NOMO-1 treated with dmso at 0.1 percent for 144 hours (cell line): ENCODE data around the gene HIBCH.
"Not testable (repeated sequence)": the region's sequence is repeated elsewhere in the genome, so short reads cannot be mapped to it uniquely, and the experiment has no call there.

Experiments used
- DNase-seq: peaks from one replicate; lab custom pipeline; 2025; ENCODE audit not compliant: unreplicated experiment; lab: John Stamatoyannopoulos, UW

Gene HIBCH

GRCh38 chr2:190319555-190320498 lies at the start of gene HIBCH:
HIBCH (minus strand) TSS chr2:190319826; CDS start chr2:190319750, 76 bp downstream.
- peak; percentile 100 for DNase-seq

- DNase-seq, result no peak
Measured at GRCh38 chr2:190367091-190367490, 47.5 kb upstream of the HIBCH start.

DNA sequence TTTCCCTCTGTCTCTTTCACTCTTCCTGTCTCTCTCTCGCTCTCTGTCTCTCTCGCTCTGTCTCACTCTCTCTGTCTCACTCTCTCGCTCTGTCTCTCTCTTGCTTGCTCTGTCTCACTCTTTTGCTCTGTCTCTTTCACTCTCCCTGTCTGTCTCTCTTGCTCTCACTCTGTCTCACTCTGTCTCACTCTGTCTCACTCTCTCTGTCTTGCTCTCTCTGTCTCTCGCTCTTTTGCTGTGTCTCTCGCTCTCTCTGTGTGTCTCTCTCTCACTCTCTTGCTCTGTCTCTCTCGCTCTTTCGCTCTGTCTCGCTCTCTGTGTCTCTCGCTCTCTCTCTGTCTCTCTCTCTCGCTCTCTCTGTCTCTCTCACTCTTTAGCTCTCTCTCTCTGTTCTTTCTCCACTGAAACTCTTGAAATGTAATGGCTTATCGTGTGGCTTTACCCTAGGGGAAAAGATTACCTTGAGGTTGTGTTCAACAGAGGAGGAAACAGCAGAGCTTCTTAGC lies 46.7 kb upstream of the HIBCH start:
- no peak for DNase-seq

- DNase-seq, result no peak
Measured at GRCh38 chr2:190365499-190366204, 46.0 kb upstream of the HIBCH start.

DNA sequence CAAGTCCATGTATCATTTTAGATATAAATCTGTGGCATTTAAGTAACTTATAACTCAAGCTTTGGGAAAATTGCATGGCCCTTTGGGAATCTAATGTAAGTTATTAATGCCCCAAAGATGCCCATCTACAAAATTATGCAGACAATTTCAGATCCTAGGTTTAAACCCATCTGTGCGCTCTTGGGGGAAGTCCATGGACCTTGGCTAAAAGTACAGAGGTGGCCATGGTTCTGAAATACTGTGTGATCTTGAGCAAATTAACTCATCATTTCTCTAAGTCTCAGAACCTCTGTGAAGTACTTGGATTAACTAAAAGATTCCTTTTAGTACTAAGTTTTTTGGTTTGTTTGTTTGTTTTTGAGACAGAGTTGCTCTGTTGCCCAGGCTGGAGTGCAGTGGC lies 43.3 kb upstream of the HIBCH start:
- DNase-seq, result no peak

GRCh38 chr2:190361572-190361971 lies 41.9 kb upstream of the HIBCH start:
- DNase-seq, result no peak

GRCh38 chr2:190360965-190361364 lies 41.3 kb upstream of the HIBCH start:
- DNase-seq, result no peak

- no peak for DNase-seq
Measured at GRCh38 chr2:190360561-190360960, 40.9 kb upstream of the HIBCH start.

DNA sequence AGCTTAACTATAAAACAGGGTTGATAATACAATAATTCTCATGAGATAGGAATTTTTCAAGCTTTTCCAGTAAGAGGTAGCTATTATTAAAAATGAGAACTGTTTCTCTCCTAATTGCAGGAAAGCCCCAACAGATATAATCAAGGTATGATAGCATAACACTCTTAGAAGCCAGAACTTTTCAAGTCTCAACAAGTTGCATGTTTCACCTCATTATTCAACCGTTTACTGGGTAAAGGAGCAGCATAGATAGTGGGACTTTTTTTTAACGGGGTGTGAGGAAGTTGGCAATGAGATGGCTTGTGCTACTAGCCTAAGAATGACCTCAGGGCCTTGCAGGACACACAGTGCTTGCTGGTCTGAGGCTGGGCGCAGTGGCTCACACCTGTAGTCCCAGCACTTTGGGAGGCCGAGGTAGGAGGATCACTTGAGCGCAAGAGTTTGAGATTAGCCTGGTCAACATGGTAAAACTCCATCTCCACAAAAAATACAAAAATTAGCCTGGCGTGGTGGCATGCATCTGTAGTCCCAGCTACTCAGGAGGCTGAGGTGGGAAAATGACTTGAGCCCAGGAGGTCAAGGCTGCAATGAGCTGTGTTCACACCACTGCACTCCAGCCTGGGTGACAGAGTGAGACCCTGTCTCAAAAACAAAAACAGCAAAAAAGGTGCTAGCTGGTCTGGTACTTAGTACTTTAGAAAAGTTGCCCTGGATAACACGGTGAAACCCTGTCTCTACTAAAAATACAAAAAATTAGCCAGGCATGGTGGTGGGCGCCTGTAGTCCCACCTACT lies 39.2 kb upstream of the HIBCH start:
- not testable (repeated sequence) for DNase-seq

DNA sequence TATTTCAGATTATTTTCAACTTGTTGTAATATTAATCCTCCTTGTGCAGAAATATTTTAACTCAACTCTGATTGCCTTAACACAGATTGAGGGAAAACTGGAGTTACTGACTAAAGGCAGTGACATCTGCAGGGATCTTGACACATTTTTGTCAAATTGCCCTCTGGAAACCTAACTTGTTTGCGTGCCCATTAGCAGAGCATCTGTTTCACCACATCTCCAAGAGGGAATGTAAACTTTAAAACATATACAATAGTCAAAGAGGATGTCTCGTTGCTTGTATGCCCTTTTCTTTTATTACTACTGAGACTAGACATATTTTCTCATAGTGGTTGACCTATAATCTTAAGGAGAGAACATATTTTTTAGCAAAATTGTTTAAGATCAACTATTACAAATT lies 38.0 kb upstream of the HIBCH start:
- no peak for DNase-seq

GRCh38 chr2:190355968-190356644 lies 36.5 kb upstream of the HIBCH start:
- peak; percentile 22 for DNase-seq

- DNase-seq, result no peak
Measured at GRCh38 chr2:190354003-190354690, 34.5 kb upstream of the HIBCH start.

GRCh38 chr2:190353537-190353899 lies 33.9 kb upstream of the HIBCH start:
- DNase-seq, result no peak

- no peak for DNase-seq
Measured at GRCh38 chr2:190352668-190353536, 33.3 kb upstream of the HIBCH start.

GRCh38 chr2:190351955-190352354 lies 32.3 kb upstream of the HIBCH start:
- DNase-seq, result no peak

DNA sequence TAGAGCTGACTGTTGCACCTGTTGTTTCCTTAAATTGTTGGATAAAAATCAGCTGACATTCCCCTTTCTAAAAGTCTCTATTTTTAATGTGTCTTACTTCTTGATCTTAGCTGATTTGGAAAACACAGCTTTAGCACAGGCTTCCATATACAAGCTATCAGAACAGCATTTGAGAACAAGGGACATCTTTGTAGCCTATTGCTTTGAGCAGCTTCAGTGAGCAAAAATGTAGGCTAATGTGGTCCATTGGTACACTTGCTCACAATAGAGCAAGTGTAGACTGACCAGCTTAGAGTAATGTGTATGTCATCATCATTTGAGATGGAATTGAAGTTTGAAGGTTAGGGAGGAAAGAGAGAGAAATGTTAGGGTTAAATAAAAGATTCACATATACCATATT lies 30.7 kb upstream of the HIBCH start:
- DNase-seq, result no peak

DNA sequence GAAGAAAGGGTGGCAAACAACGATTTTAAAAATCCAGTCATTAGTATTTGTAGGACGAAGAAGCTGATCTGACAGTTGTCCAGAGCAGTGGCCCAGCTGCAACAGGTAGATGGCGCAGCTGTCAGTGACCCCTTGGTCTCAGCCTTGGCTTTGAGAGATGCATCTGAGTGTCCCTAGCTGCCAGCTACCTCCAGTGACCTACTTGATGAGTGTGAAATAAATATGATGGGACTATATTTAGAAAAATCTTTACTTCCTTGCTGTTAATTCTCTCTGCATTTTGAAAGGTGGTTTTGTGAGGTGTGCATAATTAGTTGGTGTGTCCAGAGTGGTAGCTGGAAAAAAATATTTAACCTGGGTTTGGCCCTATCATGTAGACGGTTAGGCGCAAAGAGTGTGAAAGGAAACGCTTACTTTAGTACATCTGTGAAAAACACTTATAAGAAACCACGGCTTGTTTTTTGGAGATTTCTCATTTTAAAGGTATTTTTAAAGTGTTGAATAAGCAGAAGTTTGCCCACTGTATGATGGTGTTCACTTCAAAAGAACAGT lies 24.7 kb upstream of the HIBCH start:
- no peak for DNase-seq

- DNase-seq, result peak; percentile 82
Measured at GRCh38 chr2:190343536-190344275, 24.1 kb upstream of the HIBCH start, which contains the start of gene INPP1. INPP1 (plus strand) TSS chr2:190343589; CDS start chr2:190360103, 16,514 bp downstream.
